Sigmoid colon (tissue), 7 donors: Measurements from ENCODE around the gene STARD13. TPM values are rescaled to one million over a fixed set of nuclear protein-coding genes. Genes with fewer than 3 reads are reported as not detected.
A peak's percentile ranks its signal among the peaks of the same experiment; 100 is the strongest.

ENCODE experiments used
- DNase-seq: peaks from one replicate; pipeline ENCODE4 v3.0.0-alpha.2; 2019
- H3K27ac ChIP-seq, 4 donors: fragments of 200-600 bp; sonication (generic); one replicate each; pipeline ENCODE4 v1.5.1; 2016 to 2019; ENCODE audit warnings: mild to moderate bottlenecking in 1 of 4
- H3K27me3 ChIP-seq, 3 donors: fragments of 200-600 bp; sonication (generic); one replicate each; pipeline ENCODE4 v1.5.1; 2019; ENCODE audit warnings: mild to moderate bottlenecking in 1 of 3
- H3K36me3 ChIP-seq, 4 donors: fragments of 200-600 bp; sonication (generic); one replicate each; pipeline ENCODE4 v1.5.1; 2016 to 2019
- H3K4me1 ChIP-seq, 4 donors: fragments of 200-600 bp; sonication (generic); one replicate each; pipeline ENCODE4 v1.5.1; 2017 to 2019
- H3K4me3 ChIP-seq, 4 donors: fragments of 200-600 bp; sonication (generic); one replicate each; pipeline ENCODE4 v1.5.1; 2017 to 2019; ENCODE audit warnings: mild to moderate bottlenecking in 2 of 4, moderate library complexity in 1 of 4
- H3K9me3 ChIP-seq, 4 donors: fragments of 200-600 bp in 3 of 4; sonication (generic) in 3 of 4; one replicate each; pipeline versions ENCODE4 v1.5.1 to v1.6.1; 2013 to 2019
- CTCF ChIP-seq, 4 experiments: fragments of 450-650 bp in 3 of 4; fragments of 200-600 bp in 1 of 4; IDR thresholded peaks; one replicate each; pipeline ENCODE4 v1.5.1; 2016 to 2019; ENCODE audit warnings: antibody characterized with exemption in 4 of 4, mild to moderate bottlenecking in 3 of 4, moderate library complexity in 2 of 4
- EP300 ChIP-seq, 4 donors: sonication (generic); formaldehyde crosslinking; IDR thresholded peaks; one replicate each; pipeline ENCODE4 v1.6.1; 2017; ENCODE audit warnings: antibody characterized with exemption in 4 of 4
- POLR2A ChIP-seq, 2 donors: fragments of 450-650 bp; IDR thresholded peaks; one replicate each; pipeline ENCODE4 v1.6.1; 2016; ENCODE audit warnings: antibody characterized with exemption in 2 of 2, mild to moderate bottlenecking in 2 of 2, moderate library complexity in 2 of 2
- POLR2AphosphoS5 ChIP-seq, 4 donors: sonication (generic); formaldehyde crosslinking; IDR thresholded peaks; one replicate each; pipeline ENCODE4 v1.6.1; 2017; ENCODE audit warnings: antibody characterized with exemption in 4 of 4
- WGBS, 2 donors: extraction: QIAGEN DNeasy Blood & Tissue Kit; methylation state at CpG; one replicate each; pipeline ENCODE4 v1.1.7; 2013; 5-methylcytosine and 5-hydroxymethylcytosine counted together
- intact Hi-C: fragments of 100-400 bp; cut with DNase I; formaldehyde crosslinking; loops from one replicate; pipeline ENCODE4 v1.15.1; 2023
- polyA plus RNA-seq, 3 donors: library from polyadenylated mRNA; stranded (reverse); fragments of 200-250 nt; gene quantifications; one replicate each; pipeline ENCODE4 v1.2.3, GENCODE V29; 2013
- total RNA-seq, 4 donors: library from RNA; depleted of rRNA; stranded (reverse); fragments of >200 nt; gene quantifications; one replicate each; pipeline ENCODE4 v1.1.0, GENCODE V29; 2016
- donor health status: healthy with polysubstance abuse.
- donor health status: Bipolar disorder and iron deficiency.
- donor health status: healthy.

STARD13 gene
- total and polyA plus RNA-seq, 7 donors = 3.7 to 102 (median 66.7) TPM

GRCh38 chr13:33284916-33285315 lies 639 bp downstream of the STARD13 start:
- intact Hi-C loops = loop anchor here (2.0 to 10.0 kb wide), 8 partner anchors 53 to 698 kb away; partner anchors contain the start of genes KL and PDS5B
- Histone ChIP-seq H3K4me1 (peaks cover 0 to 56% (median 40%) of the 10 kb centered on the region in 4 donors), H3K9me3 (no peaks in the 10 kb centered on the region)

GRCh38 chr13:33284031-33284430 lies 1.5 kb downstream of the STARD13 start:
- intact Hi-C loops = loop anchor here (2.0 to 10.0 kb wide), 3 partner anchors 52 to 259 kb away; no protein-coding TSS in a partner anchor
- 24 to 35% methylated on average over 1 of the region's 1 CpG for WGBS, 2 donors
- Histone ChIP-seq H3K4me3 (peak overlapping the region; percentile 60 to 69 (median 62)), H3K27me3 (no peaks in the 10 kb centered on the region), H3K27ac (peak overlapping the region; percentile 89 to 94 (median 92)), H3K9me3 (no peaks in the 10 kb centered on the region), H3K36me3 (no peaks in the 10 kb centered on the region), H3K4me1 (peaks cover 0 to 57% (median 41%) of the 10 kb centered on the region in 4 donors)
- TF ChIP-seq EP300 (IDR thresholded peaks at IDR 0.05) = no peak
- TF ChIP-seq POLR2AphosphoS5 (IDR thresholded peaks at IDR 0.05) = peak in 2 of 4 donors; percentile 44 to 70
- no peak for DNase-seq

More at GRCh38 chr13:33284916-33285315, 639 bp downstream of the STARD13 start:
- WGBS, 2 donors = 4 to 17% methylated on average over 6 of the region's 6 CpGs
- H3K27ac ChIP-seq = peak overlapping the region; percentile 89 to 94 (median 92)
- peak overlapping the region; percentile 60 to 69 (median 62) for H3K4me3 ChIP-seq
- no peaks in the 10 kb centered on the region for H3K27me3 ChIP-seq
- H3K36me3 ChIP-seq = no peaks in the 10 kb centered on the region
- DNase-seq = no peak
- TF ChIP-seq POLR2AphosphoS5 (IDR thresholded peaks at IDR 0.05) (peak in 1 of 4 donors; percentile 17), POLR2A (IDR thresholded peaks at IDR 0.05) (no peak)

GRCh38 chr13:33283195-33283911 lies 2.2 kb downstream of the STARD13 start:
- Histone ChIP-seq H3K27ac (peak overlapping the region; percentile 89 to 94 (median 92)), H3K27me3 (no peaks in the 10 kb centered on the region), H3K4me1 (peaks cover 0 to 64% (median 48%) of the 10 kb centered on the region in 4 donors), H3K36me3 (no peaks in the 10 kb centered on the region), H3K4me3 (peak overlapping the region; percentile 60 to 69 (median 62)), H3K9me3 (no peaks in the 10 kb centered on the region)
- 7 to 38% methylated on average over 1 of the region's 1 CpG for WGBS, 2 donors
- intact Hi-C loops = loop anchor here (5.0 to 10.0 kb wide), 2 partner anchors 51 to 159 kb away; no protein-coding TSS in a partner anchor
- DNase-seq = no peak
- TF ChIP-seq CTCF (IDR thresholded peaks at IDR 0.05) = no peak
- TF ChIP-seq EP300 (IDR thresholded peaks at IDR 0.05) = no peak
- no peak for TF ChIP-seq POLR2A (IDR thresholded peaks at IDR 0.05)
- TF ChIP-seq POLR2AphosphoS5 (IDR thresholded peaks at IDR 0.05) = no peak

- TF ChIP-seq CTCF (IDR thresholded peaks at IDR 0.05) = no peak
- TF ChIP-seq POLR2AphosphoS5 (IDR thresholded peaks at IDR 0.05) = peak in 1 of 4 donors; percentile 31
- no peaks in the 10 kb centered on the region for H3K9me3 ChIP-seq
- H3K36me3 ChIP-seq = no peaks in the 10 kb centered on the region
- 88 to 92% methylated on average over 2 of the region's 2 CpGs for WGBS, 2 donors
- H3K4me1 ChIP-seq = peaks cover 0 to 77% (median 59%) of the 10 kb centered on the region in 4 donors
- H3K4me3 ChIP-seq = peak overlapping the region in 3 of 4 donors; percentile 4 to 69 (median 5)
- peak overlapping the region; percentile 89 to 94 (median 92) for H3K27ac ChIP-seq
- H3K27me3 ChIP-seq = no peaks in the 10 kb centered on the region
- no peak for DNase-seq
- intact Hi-C loops = loop anchor here (5.0 to 10.0 kb wide), 2 partner anchors 50 to 157 kb away; no protein-coding TSS in a partner anchor
These were observed 3.5 kb downstream of the STARD13 start for GRCh38 chr13:33281951-33282595.

GRCh38 chr13:33280923-33281322 lies 4.6 kb downstream of the STARD13 start:
- Histone ChIP-seq H3K9me3 (no peaks in the 10 kb centered on the region), H3K27ac (peak overlapping the region; percentile 33 to 94 (median 76)), H3K36me3 (no peaks in the 10 kb centered on the region), H3K4me3 (no peak overlapping the region), H3K27me3 (no peaks in the 10 kb centered on the region), H3K4me1 (peaks cover 0 to 79% (median 63%) of the 10 kb centered on the region in 4 donors)
- intact Hi-C loops = loop anchor here (5.0 to 10.0 kb wide), 2 partner anchors 49 to 156 kb away; no protein-coding TSS in a partner anchor
- no peak for DNase-seq
- no peak for TF ChIP-seq POLR2AphosphoS5 (IDR thresholded peaks at IDR 0.05)
- no peak for TF ChIP-seq EP300 (IDR thresholded peaks at IDR 0.05)
- no peak for TF ChIP-seq CTCF (IDR thresholded peaks at IDR 0.05)
- TF ChIP-seq POLR2A (IDR thresholded peaks at IDR 0.05) = no peak
- WGBS, 2 donors = 87 to 90% methylated on average over 5 of the region's 5 CpGs
